Measurements from ENCODE around the gene PCYT1B.
"Not testable (repeated sequence)": the region's sequence is repeated elsewhere in the genome, so short reads cannot be mapped to it uniquely, and the experiment has no call there.

Gene PCYT1B

GRCh38 chrX:24646745-24647182 is 383 bp downstream of the PCYT1B start:
- FAIRE-seq (no peak), DNase-seq (ENCODE audit: insufficient read length, low spot score) (no peak)

- no peak for FAIRE-seq
- DNase-seq (ENCODE audit: insufficient read length, low spot score): no peak
Observed at GRCh38 chrX:24646006-24646405, 1.1 kb downstream of the PCYT1B start.

- FAIRE-seq (no peak), DNase-seq (ENCODE audit: insufficient read length, low spot score) (no peak)
Observed at GRCh38 chrX:24643116-24643515, 4.0 kb downstream of the PCYT1B start.

GRCh38 chrX:24629701-24630100 is 17.4 kb downstream of the PCYT1B start:
- DNase-seq (ENCODE audit: insufficient read length, low spot score): no peak
- FAIRE-seq: no peak

GRCh38 chrX:24619647-24620046 is 27.5 kb downstream of the PCYT1B start:
- no peak for FAIRE-seq

GRCh38 chrX:24610516-24610915 is 36.6 kb downstream of the PCYT1B start:
- no peak for FAIRE-seq

More at GRCh38 chrX:24619647-24620046, 27.5 kb downstream of the PCYT1B start:
- peak; percentile 13 for DNase-seq (ENCODE audit: insufficient read length, low spot score)

GRCh38 chrX:24607616-24608015 is 39.5 kb downstream of the PCYT1B start:
- FAIRE-seq: no peak
- no peak for DNase-seq (ENCODE audit: insufficient read length, low spot score)

More at GRCh38 chrX:24610516-24610915, 36.6 kb downstream of the PCYT1B start:
- DNase-seq (ENCODE audit: insufficient read length, low spot score): no peak

GRCh38 chrX:24605941-24606340 is 41.2 kb downstream of the PCYT1B start:
- FAIRE-seq: not testable (repeated sequence)

GRCh38 chrX:24603191-24603590 is 44.0 kb downstream of the PCYT1B start:
- no peak for DNase-seq (ENCODE audit: insufficient read length, low spot score)
- no peak for FAIRE-seq

More at GRCh38 chrX:24605941-24606340, 41.2 kb downstream of the PCYT1B start:
- DNase-seq (ENCODE audit: insufficient read length, low spot score): not testable (repeated sequence)

- DNase-seq (ENCODE audit: insufficient read length, low spot score) (no peak), FAIRE-seq (no peak)
Observed at GRCh38 chrX:24601858-24602257, 45.3 kb downstream of the PCYT1B start.

GRCh38 chrX:24594501-24594900 is 52.6 kb downstream of the PCYT1B start:
- FAIRE-seq (no peak), DNase-seq (ENCODE audit: insufficient read length, low spot score) (no peak)

GRCh38 chrX:24590111-24590510 is 57.0 kb downstream of the PCYT1B start:
- FAIRE-seq: no peak
- no peak for DNase-seq (ENCODE audit: insufficient read length, low spot score)

GRCh38 chrX:24577091-24577490 is 70.1 kb downstream of the PCYT1B start:
- DNase-seq (ENCODE audit: insufficient read length, low spot score) (no peak), FAIRE-seq (no peak)

- no peak for DNase-seq (ENCODE audit: insufficient read length, low spot score)
- no peak for FAIRE-seq
Observed at GRCh38 chrX:24575496-24575895, 71.7 kb downstream of the PCYT1B start.

GRCh38 chrX:24574743-24575142 is 72.4 kb downstream of the PCYT1B start:
- DNase-seq (ENCODE audit: insufficient read length, low spot score) (no peak), FAIRE-seq (no peak)

- FAIRE-seq: no peak
- DNase-seq (ENCODE audit: insufficient read length, low spot score): no peak
Observed at GRCh38 chrX:24567169-24567568, 80.0 kb downstream of the PCYT1B start.

GRCh38 chrX:24566240-24566639 is 80.9 kb downstream of the PCYT1B start:
- no peak for FAIRE-seq
- no peak for DNase-seq (ENCODE audit: insufficient read length, low spot score)

- DNase-seq (ENCODE audit: insufficient read length, low spot score) (no peak), FAIRE-seq (no peak)
Observed at GRCh38 chrX:24563291-24564010, 83.7 kb downstream of the PCYT1B start.

GRCh38 chrX:24561121-24561520 is 86.0 kb downstream of the PCYT1B start:
- FAIRE-seq (peak; percentile 23), DNase-seq (ENCODE audit: insufficient read length, low spot score) (peak; percentile 58)

GRCh38 chrX:24553011-24553410 is 94.1 kb downstream of the PCYT1B start:
- FAIRE-seq (no peak), DNase-seq (ENCODE audit: insufficient read length, low spot score) (no peak)

GRCh38 chrX:24550166-24550565 is 97.0 kb downstream of the PCYT1B start:
- DNase-seq (ENCODE audit: insufficient read length, low spot score) (no peak), FAIRE-seq (peak; percentile 48)

- DNase-seq (ENCODE audit: insufficient read length, low spot score) (no peak), FAIRE-seq (no peak)
Observed at GRCh38 chrX:24547961-24548360, 99.2 kb downstream of the PCYT1B start.

GRCh38 chrX:24542756-24543155 is 104.4 kb downstream of the PCYT1B start:
- FAIRE-seq: no peak
- no peak for DNase-seq (ENCODE audit: insufficient read length, low spot score)

Data from HTR-8/SVneo (cell line).